ENCODE measurements around the gene TRIM17.

Gene TRIM17

DNA sequence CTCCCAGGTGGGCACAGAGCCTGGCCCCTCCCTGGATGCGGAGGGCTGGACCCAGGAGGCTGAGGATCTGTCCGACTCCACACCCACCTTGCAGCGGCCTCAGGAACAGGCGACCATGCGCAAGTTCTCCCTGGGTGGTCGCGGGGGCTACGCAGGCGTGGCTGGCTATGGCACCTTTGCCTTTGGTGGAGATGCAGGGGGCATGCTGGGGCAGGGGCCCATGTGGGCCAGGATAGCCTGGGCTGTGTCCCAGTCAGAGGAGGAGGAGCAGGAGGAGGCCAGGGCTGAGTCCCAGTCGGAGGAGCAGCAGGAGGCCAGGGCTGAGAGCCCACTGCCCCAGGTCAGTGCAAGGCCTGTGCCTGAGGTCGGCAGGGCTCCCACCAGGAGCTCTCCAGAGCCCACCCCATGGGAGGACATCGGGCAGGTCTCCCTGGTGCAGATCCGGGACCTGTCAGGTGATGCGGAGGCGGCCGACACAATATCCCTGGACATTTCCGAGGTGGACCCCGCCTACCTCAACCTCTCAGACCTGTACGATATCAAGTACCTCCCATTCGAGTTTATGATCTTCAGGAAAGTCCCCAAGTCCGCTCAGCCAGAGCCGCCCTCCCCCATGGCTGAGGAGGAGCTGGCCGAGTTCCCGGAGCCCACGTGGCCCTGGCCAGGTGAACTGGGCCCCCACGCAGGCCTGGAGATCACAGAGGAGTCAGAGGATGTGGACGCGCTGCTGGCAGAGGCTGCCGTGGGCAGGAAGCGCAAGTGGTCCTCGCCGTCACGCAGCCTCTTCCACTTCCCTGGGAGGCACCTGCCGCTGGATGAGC, 44.3 kb downstream of the TRIM17 start:
- no peaks in the 10 kb centered on the region for H3K9me3 ChIP-seq
- H3K27me3 ChIP-seq (ENCODE audit: low read depth) = no peaks in the 10 kb centered on the region
- H3K4me3 ChIP-seq = no peak overlapping the region
- no peaks in the 10 kb centered on the region for H3K36me3 ChIP-seq (replicated peaks)
- in situ Hi-C loops (cut with MboI; ENCODE audit: low sequenced_read_pairs) = no loop called here
- no peak for DNase-seq (ENCODE audit: low spot score in 2 of 2)
- H3K4me1 ChIP-seq = no peaks in the 10 kb centered on the region

DNA sequence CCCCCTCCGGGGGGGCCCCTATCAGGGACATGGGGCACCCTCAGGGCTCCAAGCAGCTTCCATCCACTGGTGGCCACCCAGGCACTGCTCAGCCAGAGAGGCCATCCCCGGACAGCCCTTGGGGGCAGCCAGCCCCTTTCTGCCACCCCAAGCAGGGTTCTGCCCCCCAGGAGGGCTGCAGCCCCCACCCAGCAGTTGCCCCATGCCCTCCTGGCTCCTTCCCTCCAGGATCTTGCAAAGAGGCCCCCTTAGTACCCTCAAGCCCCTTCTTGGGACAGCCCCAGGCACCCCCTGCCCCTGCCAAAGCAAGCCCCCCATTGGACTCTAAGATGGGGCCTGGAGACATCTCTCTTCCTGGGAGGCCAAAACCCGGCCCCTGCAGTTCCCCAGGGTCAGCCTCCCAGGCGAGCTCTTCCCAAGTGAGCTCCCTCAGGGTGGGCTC, 44.9 kb downstream of the TRIM17 start:
- Histone ChIP-seq H3K27me3 (ENCODE audit: low read depth) (peaks cover 5% of the 10 kb centered on the region; the same call in 1 of the 2 replicates), H3K4me1 (no peaks in the 10 kb centered on the region), H3K36me3 (replicated peaks) (no peaks in the 10 kb centered on the region), H3K9me3 (no peaks in the 10 kb centered on the region), H3K4me3 (no peak overlapping the region)
- DNase-seq (ENCODE audit: low spot score in 2 of 2) = no peak
- in situ Hi-C loops (cut with MboI; ENCODE audit: low sequenced_read_pairs) = no loop called here

DNA sequence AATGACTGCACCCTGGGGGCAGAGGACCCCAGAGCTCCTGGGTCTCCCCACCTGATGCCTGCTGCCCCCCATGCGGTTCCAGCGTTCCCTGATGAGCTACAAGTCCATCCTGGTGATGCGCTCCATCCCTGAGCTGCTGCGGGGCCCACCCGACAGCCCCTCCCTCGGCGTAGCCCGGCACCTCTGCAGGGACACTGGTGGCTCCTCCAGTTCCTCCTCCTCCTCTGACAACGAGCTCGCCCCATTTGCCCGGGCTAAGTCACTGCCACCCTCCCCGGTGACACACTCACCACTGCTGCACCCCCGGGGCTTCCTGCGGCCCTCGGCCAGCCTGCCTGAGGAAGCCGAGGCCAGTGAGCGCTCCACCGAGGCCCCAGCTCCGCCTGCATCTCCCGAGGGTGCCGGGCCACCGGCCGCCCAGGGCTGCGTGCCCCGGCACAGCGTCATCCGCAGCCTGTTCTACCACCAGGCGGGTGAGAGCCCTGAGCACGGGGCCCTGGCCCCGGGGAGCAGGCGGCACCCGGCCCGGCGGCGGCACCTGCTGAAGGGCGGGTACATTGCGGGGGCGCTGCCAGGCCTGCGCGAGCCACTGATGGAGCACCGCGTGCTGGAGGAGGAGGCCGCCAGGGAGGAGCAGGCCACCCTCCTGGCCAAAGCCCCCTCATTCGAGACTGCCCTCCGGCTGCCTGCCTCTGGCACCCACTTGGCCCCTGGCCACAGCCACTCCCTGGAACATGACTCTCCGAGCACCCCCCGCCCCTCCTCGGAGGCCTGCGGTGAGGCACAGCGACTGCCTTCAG, 45.5 kb downstream of the TRIM17 start:
- H3K4me3 ChIP-seq = no peak overlapping the region
- H3K27me3 ChIP-seq (ENCODE audit: low read depth) = peaks cover 7% of the 10 kb centered on the region; the same call in 1 of the 2 replicates
- no peak for DNase-seq (ENCODE audit: low spot score in 2 of 2)
- H3K9me3 ChIP-seq = no peaks in the 10 kb centered on the region
- in situ Hi-C loops (cut with MboI; ENCODE audit: low sequenced_read_pairs) = no loop called here
- H3K4me1 ChIP-seq = no peaks in the 10 kb centered on the region
- H3K36me3 ChIP-seq (replicated peaks) = no peaks in the 10 kb centered on the region

DNA sequence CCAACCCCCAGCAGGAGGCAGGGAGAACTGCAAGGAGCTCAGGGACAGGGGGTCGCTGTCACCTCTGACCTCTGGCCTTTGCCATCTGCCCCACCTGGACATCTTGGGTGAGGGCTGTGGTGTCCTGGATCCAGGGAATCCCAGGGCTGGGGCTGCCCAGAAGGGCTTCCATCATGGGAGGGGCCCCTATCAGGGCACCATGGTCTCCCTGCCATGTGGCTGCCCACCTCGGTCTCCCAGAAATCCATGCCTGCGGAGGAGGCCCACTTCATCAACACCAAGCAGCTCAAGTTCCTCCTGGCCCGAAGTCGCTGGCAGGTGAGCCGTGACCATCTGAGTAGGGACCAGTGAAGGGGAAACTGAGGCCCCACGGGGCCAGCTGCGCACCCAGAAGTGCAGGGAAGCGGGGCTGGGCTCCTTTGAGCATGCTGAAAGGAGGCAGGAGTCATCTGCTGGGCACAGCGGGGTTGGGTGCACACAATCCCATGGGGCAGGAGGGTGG, 46.2 kb downstream of the TRIM17 start:
- no peaks in the 10 kb centered on the region for H3K9me3 ChIP-seq

DNA sequence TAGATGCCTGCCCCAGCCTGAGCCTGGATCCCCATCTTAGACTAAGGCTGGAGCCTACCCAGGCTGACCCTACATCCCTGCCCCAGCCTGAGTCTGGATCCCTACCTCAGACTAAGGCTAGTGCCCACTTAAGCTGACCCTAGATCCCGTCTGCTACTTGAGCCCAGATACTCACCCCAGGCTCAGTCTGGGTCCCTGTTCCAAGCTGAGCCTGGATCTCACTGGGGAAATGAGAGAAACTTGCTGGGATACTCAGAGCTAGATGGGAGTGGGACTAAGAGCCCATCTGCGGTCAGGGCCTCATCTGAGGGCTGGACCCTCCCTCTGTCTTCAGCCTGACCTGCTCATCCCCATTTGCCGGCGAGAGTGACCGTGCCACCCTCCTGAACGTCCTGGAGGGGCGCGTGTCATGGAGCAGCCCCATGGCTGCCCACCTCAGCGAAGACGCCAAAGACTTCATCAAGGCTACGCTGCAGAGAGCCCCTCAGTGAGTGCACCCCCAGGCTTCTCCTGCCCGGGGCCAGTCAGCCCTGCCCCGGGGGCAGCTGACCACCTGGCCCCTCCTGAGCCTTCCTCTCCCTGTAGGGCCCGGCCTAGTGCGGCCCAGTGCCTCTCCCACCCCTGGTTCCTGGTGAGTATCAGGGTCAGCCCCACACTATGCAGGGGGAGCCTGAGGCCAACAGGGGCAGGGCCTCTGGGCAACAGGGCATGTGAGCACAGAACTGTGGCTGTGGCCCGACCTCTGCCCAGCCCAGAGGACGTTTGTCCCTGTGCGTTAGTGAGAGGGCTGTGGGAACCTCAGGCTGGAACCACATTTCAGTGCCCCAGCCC, 46.8 kb downstream of the TRIM17 start:
- H3K36me3 ChIP-seq (replicated peaks) = no peaks in the 10 kb centered on the region
- in situ Hi-C loops (cut with MboI; ENCODE audit: low sequenced_read_pairs) = no loop called here

More for the DNA sequence above, 46.2 kb downstream of the TRIM17 start:
- no peak for DNase-seq (ENCODE audit: low spot score in 2 of 2)
- in situ Hi-C loops (cut with MboI; ENCODE audit: low sequenced_read_pairs) = no loop called here
- H3K4me3 ChIP-seq = no peak overlapping the region
- H3K4me1 ChIP-seq = no peaks in the 10 kb centered on the region
- no peaks in the 10 kb centered on the region for H3K36me3 ChIP-seq (replicated peaks)
- H3K27me3 ChIP-seq (ENCODE audit: low read depth) = peaks cover 7% of the 10 kb centered on the region; the same call in 1 of the 2 replicates

DNA sequence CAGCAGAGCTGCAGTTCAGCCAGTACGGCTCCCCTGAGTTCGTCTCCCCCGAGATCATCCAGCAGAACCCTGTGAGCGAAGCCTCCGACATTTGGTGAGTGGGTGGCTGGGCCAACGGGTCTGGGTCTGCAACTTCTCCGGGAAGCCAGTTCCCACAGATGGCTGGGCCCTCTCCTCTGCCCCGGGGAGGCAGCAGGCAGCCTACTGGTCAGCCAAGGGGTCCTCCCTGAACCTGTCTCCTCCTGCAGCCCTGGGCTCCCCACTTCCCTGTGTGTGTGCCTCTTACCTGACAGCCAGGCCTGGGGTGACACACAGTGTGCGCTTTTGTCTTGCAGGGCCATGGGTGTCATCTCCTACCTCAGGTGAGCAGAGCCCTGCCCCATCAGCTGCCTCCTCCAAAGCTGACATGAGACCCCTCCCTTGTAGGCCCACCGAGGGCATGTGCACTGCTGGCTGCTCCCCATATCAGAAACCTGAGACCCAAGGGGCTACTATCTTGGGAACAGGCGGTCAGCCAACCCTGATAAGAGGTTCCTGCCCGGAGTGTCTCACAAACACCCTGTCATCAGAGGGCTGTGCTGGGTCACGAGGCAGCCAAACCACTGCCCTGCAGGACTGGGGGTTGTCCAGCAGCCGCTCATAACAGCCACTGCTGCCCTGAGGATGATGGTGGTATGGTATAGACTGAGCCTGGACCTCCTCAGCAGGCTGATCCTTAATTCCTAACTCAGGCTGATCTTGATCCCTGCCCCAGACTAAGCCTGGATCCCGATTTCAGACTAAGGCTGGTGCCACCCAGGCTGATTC, 47.7 kb downstream of the TRIM17 start:
- DNase-seq (ENCODE audit: low spot score in 2 of 2) = no peak
- no peaks in the 10 kb centered on the region for H3K4me1 ChIP-seq
- no peaks in the 10 kb centered on the region for H3K36me3 ChIP-seq (replicated peaks)
- peaks cover 7% of the 10 kb centered on the region; the same call in 1 of the 2 replicates for H3K27me3 ChIP-seq (ENCODE audit: low read depth)
- H3K4me3 ChIP-seq = no peak overlapping the region
- H3K9me3 ChIP-seq = no peaks in the 10 kb centered on the region
- in situ Hi-C loops (cut with MboI; ENCODE audit: low sequenced_read_pairs) = no loop called here

More for the DNA sequence above, 46.8 kb downstream of the TRIM17 start:
- Histone ChIP-seq H3K9me3 (no peaks in the 10 kb centered on the region), H3K4me1 (no peaks in the 10 kb centered on the region), H3K4me3 (no peak overlapping the region), H3K27me3 (ENCODE audit: low read depth) (peaks cover 7% of the 10 kb centered on the region; the same call in 1 of the 2 replicates)
- no peak for DNase-seq (ENCODE audit: low spot score in 2 of 2)

DNA sequence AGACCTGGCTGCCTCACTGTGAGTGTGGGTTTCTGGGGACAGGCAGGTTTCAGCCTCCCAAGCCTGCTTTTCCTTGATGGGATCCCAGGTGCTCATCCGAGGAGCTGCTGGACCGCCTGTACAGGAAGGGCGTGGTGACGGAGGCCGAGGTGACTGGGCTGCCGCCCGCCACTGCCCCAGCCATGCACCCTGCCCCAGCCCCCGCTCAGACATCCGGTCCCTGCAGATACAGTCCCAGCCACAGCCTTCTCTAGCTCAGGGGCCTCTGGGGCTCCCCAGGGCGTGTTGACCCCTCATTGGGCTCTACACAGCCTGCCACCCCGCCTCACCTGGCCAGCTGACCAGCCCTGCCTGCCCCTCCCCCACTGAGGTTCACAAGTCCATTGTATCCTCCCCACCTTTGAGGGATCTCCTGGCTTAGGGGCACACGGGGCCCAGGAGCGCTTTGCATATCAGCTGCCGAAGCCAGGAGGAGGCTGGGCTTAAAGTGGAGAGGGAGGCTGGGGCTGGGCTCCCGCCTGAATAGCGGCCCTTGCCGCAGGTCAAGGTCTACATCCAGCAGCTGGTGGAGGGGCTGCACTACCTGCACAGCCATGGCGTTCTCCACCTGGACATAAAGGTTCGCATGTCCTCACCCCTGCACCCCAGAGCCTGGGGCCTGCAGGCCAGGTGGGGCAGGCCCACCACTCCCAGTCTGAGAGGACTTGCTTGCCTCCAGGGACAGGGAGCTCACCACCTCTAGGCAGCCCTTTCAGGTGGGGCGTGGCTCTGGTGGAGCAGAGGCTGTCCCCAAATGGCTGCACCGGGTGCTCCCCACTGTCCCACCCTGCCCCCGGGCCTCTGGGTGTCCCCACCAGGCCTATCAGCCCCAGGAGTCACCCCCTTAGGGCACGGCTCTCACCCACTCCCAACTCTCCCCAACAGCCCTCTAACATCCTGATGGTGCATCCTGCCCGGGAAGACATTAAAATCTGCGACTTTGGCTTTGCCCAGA, 48.6 kb downstream of the TRIM17 start:
- DNase-seq (ENCODE audit: low spot score in 2 of 2) = no peak
- no peaks in the 10 kb centered on the region for H3K36me3 ChIP-seq (replicated peaks)
- no peaks in the 10 kb centered on the region for H3K4me1 ChIP-seq
- H3K9me3 ChIP-seq = no peaks in the 10 kb centered on the region
- H3K27me3 ChIP-seq (ENCODE audit: low read depth) = peaks cover 7% of the 10 kb centered on the region; the same call in 1 of the 2 replicates
- in situ Hi-C loops (cut with MboI; ENCODE audit: low sequenced_read_pairs) = no loop called here
- no peak overlapping the region for H3K4me3 ChIP-seq

DNA sequence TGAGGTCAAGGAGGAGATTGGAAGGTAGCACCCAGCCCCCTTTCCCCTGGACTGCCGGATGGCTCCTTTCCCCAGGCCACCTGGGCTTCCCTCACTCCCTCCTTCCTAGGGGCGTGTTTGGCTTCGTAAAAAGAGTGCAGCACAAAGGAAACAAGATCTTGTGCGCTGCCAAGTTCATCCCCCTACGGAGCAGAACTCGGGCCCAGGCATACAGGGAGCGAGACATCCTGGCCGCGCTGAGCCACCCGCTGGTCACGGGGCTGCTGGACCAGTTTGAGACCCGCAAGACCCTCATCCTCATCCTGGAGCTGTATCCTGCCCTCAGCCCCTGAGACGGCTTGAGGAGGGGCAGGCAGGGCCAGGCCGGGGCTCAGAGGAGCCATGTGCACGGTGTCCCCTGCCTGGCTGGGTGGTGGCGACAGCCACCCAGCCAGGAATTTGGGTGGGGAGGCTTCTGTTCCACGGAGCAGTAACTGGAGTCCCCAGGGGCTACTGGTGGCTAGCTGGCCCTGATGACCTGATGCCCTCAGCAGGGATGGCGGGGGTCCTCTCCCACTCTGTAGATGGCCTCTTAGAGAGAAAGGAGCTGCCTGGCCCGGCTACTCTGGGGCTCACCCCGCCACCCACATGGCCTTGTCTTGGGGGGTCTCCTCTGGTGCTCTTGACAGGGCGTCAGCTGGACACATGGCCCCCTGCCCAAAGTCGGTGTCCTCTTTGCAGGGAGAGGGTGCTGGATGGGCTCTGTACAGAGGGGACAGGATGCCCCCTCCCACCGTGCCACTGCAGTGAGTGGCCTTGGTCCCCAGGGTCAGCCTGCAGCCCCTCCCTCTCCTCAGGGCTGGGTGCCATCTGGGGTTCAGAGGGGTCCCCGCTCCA, 49.6 kb downstream of the TRIM17 start:
- in situ Hi-C loops (cut with MboI; ENCODE audit: low sequenced_read_pairs) = no loop called here
- no peaks in the 10 kb centered on the region for H3K36me3 ChIP-seq (replicated peaks)
- H3K4me1 ChIP-seq = no peaks in the 10 kb centered on the region
- no peak for DNase-seq (ENCODE audit: low spot score in 2 of 2)
- H3K4me3 ChIP-seq = no peak overlapping the region
- H3K9me3 ChIP-seq = no peaks in the 10 kb centered on the region
- peaks cover 7% of the 10 kb centered on the region; the same call in 1 of the 2 replicates for H3K27me3 ChIP-seq (ENCODE audit: low read depth)

DNA sequence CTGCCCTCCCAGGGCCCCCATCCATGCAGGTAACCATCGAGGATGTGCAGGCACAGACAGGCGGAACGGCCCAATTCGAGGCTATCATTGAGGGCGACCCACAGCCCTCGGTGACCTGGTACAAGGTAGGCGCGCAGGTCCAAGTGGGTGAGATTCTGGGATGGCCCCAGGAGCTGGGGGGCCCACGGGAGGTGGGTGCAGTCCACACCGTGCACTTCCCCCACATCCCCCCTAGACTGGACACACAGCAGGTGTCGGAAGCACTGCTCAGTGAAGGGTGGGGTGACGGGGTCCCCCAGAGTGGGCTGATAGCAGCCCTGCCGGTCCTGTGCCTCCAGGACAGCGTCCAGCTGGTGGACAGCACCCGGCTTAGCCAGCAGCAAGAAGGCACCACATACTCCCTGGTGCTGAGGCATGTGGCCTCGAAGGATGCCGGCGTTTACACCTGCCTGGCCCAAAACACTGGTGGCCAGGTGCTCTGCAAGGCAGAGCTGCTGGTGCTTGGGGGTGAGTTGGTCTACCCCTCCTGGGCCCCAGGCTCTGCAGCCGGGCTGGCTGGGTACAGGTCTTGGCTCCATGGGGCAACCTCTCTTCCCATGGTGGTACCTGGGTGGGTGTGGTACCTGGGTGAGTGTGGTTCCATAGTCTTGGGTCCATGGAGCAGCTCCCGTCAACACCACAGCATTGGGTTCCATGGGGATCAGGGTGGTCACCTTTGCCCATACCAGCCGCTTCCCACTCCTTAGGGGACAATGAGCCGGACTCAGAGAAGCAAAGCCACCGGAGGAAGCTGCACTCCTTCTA, 50.4 kb downstream of the TRIM17 start:
- in situ Hi-C loops (cut with MboI; ENCODE audit: low sequenced_read_pairs) = no loop called here
- no peak overlapping the region for H3K4me3 ChIP-seq
- no peak for DNase-seq (ENCODE audit: low spot score in 2 of 2)
- no peaks in the 10 kb centered on the region for H3K4me1 ChIP-seq
- no peaks in the 10 kb centered on the region for H3K9me3 ChIP-seq
- peaks cover 7% of the 10 kb centered on the region; the same call in 1 of the 2 replicates for H3K27me3 ChIP-seq (ENCODE audit: low read depth)
- H3K36me3 ChIP-seq (replicated peaks) = no peaks in the 10 kb centered on the region

DNA sequence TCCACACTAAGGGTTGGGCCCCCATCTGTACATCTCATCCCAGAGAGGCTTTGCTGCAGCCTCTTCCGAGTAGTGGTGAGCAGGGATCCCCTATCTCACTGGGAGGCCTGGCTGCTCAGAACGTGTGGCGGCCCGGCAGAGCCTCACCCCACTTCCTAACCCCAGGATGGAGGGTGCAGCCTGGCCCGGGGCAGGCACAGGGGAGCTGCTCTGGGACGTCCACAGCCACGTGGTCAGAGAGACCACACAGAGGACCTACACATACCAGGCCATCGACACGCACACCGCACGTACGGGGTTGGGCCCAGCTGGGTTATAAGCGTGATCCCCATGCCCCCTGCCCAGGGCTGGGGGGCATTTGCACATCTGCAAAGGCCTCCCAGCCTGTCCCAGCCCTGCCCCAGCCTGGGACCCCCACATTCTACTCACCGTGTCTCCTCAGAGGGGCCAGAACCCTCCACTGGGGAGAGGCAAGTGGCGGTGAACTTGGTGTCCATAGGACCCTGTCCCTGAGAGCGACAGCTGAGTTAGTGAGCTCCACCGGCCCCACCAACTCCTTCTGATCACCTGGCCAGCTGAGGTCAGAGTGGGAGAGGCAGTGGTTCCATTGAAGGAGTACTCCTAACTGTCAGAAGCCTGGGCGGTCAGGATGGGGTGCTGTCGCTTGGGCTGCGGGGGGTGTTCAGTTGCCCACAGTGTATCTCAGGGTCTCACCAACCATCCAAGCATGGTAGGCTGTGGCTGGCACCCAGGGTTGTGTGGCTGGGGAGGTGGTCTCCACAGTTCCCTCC, 51.2 kb downstream of the TRIM17 start:
- H3K27me3 ChIP-seq (ENCODE audit: low read depth) = peaks cover 7% of the 10 kb centered on the region; the same call in 1 of the 2 replicates
- in situ Hi-C loops (cut with MboI; ENCODE audit: low sequenced_read_pairs) = no loop called here
- no peak for DNase-seq (ENCODE audit: low spot score in 2 of 2)
- no peak overlapping the region for H3K4me3 ChIP-seq
- H3K36me3 ChIP-seq (replicated peaks) = no peaks in the 10 kb centered on the region
- H3K9me3 ChIP-seq = no peaks in the 10 kb centered on the region
- no peaks in the 10 kb centered on the region for H3K4me1 ChIP-seq

All from HAP-1 (cell line).